T-helper 2 cell treated with Interferon-gamma antibody and Interleukin-4, amounts not matched to agents 100 ng/mL and 5 ng/mL, for 36 hours (primary cell): ENCODE data around the gene TYW3. TPM values are rescaled to one million over a fixed set of nuclear protein-coding genes. Genes with fewer than 3 reads are reported as not detected.

Source experiments
- intact Hi-C: fragments of 100-400 bp; cut with micrococcal nuclease; formaldehyde crosslinking; loops from one replicate; pipeline ENCODE4 v1.15.1; 2023
- total RNA-seq: library from RNA; stranded (reverse); gene quantifications from 2 replicates; pipeline ENCODE4 v1.2.3, GENCODE V29; 2022

Gene TYW3
- total RNA-seq, 1 donor from 2014 or later, result 24.5 TPM

GRCh38 chr1:74779750-74780149 is 46.8 kb downstream of the TYW3 start:
- intact Hi-C loops, result no loop called here

- intact Hi-C loops, result no loop called here
Observed at GRCh38 chr1:74780594-74780993, 47.6 kb downstream of the TYW3 start.

GRCh38 chr1:74785944-74786343 is 53.0 kb downstream of the TYW3 start:
- intact Hi-C loops, result no loop called here

- intact Hi-C loops, result no loop called here
Observed at GRCh38 chr1:74790453-74790852, 57.5 kb downstream of the TYW3 start.

GRCh38 chr1:74791491-74791890 is 58.5 kb downstream of the TYW3 start:
- intact Hi-C loops, result no loop called here

- intact Hi-C loops, result no loop called here
Observed at GRCh38 chr1:74799119-74799657, 66.2 kb downstream of the TYW3 start.

- intact Hi-C loops, result no loop called here
Observed at GRCh38 chr1:74811436-74812179, 78.7 kb downstream of the TYW3 start.

- intact Hi-C loops, result no loop called here
Observed at GRCh38 chr1:74812180-74812541, 79.2 kb downstream of the TYW3 start.

Other genes with a start within 250 kb of the TYW3 start
- gene LRRC53, start 220.5 kb upstream of the TYW3 start, total RNA-seq, result not detected in 2 replicates
- not detected in 2 replicates for gene ERICH3, start 59.4 kb upstream of the TYW3 start, total RNA-seq
- 22.5 and 27.4 TPM in 2 replicates for gene CRYZ, start 102 bp upstream of the TYW3 start, total RNA-seq